ENCODE measurements around the gene GALC. TPM values are rescaled to one million over a fixed set of nuclear protein-coding genes. Genes with fewer than 3 reads are reported as not detected.

Gene GALC
- total RNA-seq, 1 donor from 2014 or later: 21.2 TPM

DNA sequence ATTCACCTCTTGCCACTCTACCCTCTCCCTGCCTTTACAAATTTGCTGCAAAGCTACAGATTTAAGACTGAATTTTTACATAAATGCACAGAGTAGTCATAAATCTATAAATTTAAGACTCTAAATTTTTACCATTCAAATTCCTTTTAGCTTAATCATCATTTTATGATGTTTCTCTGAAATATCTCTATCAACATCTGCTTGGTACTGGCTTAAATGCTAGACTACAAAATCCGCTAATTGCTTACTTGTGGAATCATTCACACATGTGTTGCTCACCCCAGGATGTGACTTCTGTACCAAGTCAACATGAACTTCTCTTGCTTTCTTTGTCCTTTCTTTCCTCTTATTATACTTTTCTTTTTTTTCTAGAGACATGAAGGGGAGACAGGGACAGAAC lies 109.2 kb downstream of the GALC start:
- no peak overlapping the region for H3K4me3 ChIP-seq (ENCODE audit: insufficient read depth, low read depth, low read length)

More for the DNA sequence above, 109.2 kb downstream of the GALC start:
- no peak overlapping the region for H3K9ac ChIP-seq (ENCODE audit: low read length)
- Mint-ChIP-seq H3K9me3 (ENCODE audit: unreplicated experiment) (no peaks in the 10 kb centered on the region), H3K36me3 (ENCODE audit: low read depth, unreplicated experiment) (no peaks in the 10 kb centered on the region), H3K27ac (ENCODE audit: unreplicated experiment) (no peak overlapping the region), H3K4me1 (ENCODE audit: low read depth, unreplicated experiment) (peaks cover 3% of the 10 kb centered on the region), H3K4me3 (ENCODE audit: unreplicated experiment) (no peak overlapping the region), H3K27me3 (ENCODE audit: low read depth, unreplicated experiment) (peaks cover 2% of the 10 kb centered on the region)
- H2AFZ ChIP-seq (ENCODE audit: low read depth, low read length): no peak overlapping the region
- H3K79me2 ChIP-seq (ENCODE audit: insufficient read depth, low read length): no peaks in the 10 kb centered on the region
- DNase-seq (ENCODE audit: low read depth): no peak
- H4K20me1 ChIP-seq (ENCODE audit: insufficient read depth, low read length): no peaks in the 10 kb centered on the region
- no peaks in the 10 kb centered on the region for H3K9me3 ChIP-seq (ENCODE audit: insufficient read depth, low read depth, low read length)
- H3K36me3 ChIP-seq (ENCODE audit: insufficient read depth, low read length): no peaks in the 10 kb centered on the region
- H3K4me2 ChIP-seq (ENCODE audit: low read length): no peak overlapping the region
- no peak overlapping the region for H3K27ac ChIP-seq (ENCODE audit: low read depth, low read length)
- H3K27me3 ChIP-seq (ENCODE audit: insufficient read depth, low read length): no peaks in the 10 kb centered on the region
- no peaks in the 10 kb centered on the region for H3K4me1 ChIP-seq (ENCODE audit: insufficient read depth, low read length)
- TF ChIP-seq EZH2 (IDR thresholded peaks at IDR 0.05; ENCODE audit: insufficient read depth, low read length): no peak
- TF ChIP-seq, protein P1, sequence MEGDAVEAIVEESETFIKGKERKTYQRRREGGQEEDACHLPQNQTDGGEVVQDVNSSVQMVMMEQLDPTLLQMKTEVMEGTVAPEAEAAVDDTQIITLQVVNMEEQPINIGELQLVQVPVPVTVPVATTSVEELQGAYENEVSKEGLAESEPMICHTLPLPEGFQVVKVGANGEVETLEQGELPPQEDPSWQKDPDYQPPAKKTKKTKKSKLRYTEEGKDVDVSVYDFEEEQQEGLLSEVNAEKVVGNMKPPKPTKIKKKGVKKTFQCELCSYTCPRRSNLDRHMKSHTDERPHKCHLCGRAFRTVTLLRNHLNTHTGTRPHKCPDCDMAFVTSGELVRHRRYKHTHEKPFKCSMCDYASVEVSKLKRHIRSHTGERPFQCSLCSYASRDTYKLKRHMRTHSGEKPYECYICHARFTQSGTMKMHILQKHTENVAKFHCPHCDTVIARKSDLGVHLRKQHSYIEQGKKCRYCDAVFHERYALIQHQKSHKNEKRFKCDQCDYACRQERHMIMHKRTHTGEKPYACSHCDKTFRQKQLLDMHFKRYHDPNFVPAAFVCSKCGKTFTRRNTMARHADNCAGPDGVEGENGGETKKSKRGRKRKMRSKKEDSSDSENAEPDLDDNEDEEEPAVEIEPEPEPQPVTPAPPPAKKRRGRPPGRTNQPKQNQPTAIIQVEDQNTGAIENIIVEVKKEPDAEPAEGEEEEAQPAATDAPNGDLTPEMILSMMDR (IDR thresholded peaks at IDR 0.05; ENCODE audit: insufficient read depth, low read depth, low read length): no peak
- no peak for FAIRE-seq

Other genes with a start within 250 kb of the GALC start
- gene GPR65, start 12.0 kb upstream of the GALC start, total RNA-seq: 0.50 and 0.54 TPM in 2 replicates

All from astrocyte (in vitro differentiated cells and primary cell).